Measurements from ENCODE around the gene MBD5.

The MBD5 gene

DNA sequence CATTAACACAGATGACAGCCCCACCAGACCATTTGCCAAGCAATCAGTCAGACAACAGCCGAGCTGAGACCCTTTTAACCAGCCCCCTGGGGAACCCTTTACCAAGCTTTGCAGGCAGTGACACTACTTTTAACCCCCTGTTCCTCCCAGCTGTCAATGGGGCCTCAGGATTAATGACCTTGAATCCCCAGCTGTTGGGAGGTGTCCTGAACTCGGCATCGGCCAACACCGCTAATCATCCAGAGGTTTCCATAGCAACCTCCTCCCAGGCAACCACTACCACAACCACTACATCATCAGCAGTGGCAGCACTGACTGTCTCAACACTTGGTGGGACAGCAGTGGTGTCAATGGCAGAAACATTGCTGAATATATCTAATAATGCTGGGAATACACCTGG is 462.8 kb downstream of the MBD5 start:
- Mint-ChIP-seq H3K4me3 (no peak overlapping the region), H3K36me3 (ENCODE audit: insufficient read depth) (peaks cover 7% of the 10 kb centered on the region), H3K9me3 (no peaks in the 10 kb centered on the region), H3K27me3 (no peaks in the 10 kb centered on the region), H3K4me1 (no peaks in the 10 kb centered on the region), H3K27ac (ENCODE audit: low read depth) (no peak overlapping the region)
- DNase-seq (ENCODE audit: low spot score in 2 of 2), result no peak
- ATAC-seq (replicated peaks; ENCODE audit: extremely low read depth, poor library complexity, severe bottlenecking), result no peak

DNA sequence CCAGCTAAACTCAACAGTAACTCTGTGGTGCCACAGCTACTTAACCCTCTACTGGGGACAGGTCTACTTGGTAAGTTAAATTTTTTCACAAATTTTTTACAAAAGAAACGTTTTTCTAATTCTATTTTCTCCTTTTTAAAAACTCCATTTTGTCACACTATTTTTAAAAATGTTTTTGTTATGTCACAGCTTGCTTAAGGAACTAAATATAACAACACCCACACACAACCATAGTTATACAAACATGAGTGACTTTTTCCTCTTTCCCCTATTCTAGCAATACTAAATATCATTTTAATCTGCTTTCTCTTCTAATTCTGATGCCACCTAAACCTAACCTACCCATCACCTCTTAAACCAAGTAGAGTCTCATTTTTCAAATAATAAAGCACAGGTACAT is 463.2 kb downstream of the MBD5 start:
- DNase-seq (ENCODE audit: low spot score in 2 of 2) (no peak), ATAC-seq (replicated peaks; ENCODE audit: extremely low read depth, poor library complexity, severe bottlenecking) (no peak)
- H3K4me3 Mint-ChIP-seq, result no peak overlapping the region
- H3K27ac Mint-ChIP-seq (ENCODE audit: low read depth), result no peak overlapping the region
- no peaks in the 10 kb centered on the region for H3K9me3 Mint-ChIP-seq
- peaks cover 7% of the 10 kb centered on the region for H3K36me3 Mint-ChIP-seq (ENCODE audit: insufficient read depth)
- no peaks in the 10 kb centered on the region for H3K4me1 Mint-ChIP-seq
- H3K27me3 Mint-ChIP-seq, result no peaks in the 10 kb centered on the region

DNA sequence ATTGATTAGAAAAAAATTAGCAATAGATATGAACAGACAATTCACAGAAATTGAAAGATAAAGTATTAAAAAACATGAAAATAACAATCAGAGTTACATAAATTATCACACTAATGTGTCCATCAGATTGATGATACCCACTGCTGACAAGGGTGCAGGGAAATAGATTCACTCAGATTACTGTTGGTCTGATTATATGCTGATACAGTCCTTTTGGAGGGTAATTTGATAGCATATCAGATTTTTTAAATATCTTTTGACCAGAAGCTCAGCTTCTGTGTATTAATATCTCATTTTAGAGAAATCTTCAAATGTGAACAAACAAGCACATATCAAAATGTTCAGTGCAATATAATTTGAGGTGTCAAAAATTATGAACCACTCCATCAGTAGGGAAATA is 465.8 kb downstream of the MBD5 start:
- Mint-ChIP-seq H3K27ac (ENCODE audit: low read depth) (no peak overlapping the region), H3K27me3 (no peaks in the 10 kb centered on the region), H3K4me1 (no peaks in the 10 kb centered on the region), H3K4me3 (no peak overlapping the region), H3K36me3 (ENCODE audit: insufficient read depth) (peaks cover 11% of the 10 kb centered on the region), H3K9me3 (no peaks in the 10 kb centered on the region)
- ATAC-seq (replicated peaks; ENCODE audit: extremely low read depth, poor library complexity, severe bottlenecking) (no peak), DNase-seq (ENCODE audit: low spot score in 2 of 2) (no peak)

DNA sequence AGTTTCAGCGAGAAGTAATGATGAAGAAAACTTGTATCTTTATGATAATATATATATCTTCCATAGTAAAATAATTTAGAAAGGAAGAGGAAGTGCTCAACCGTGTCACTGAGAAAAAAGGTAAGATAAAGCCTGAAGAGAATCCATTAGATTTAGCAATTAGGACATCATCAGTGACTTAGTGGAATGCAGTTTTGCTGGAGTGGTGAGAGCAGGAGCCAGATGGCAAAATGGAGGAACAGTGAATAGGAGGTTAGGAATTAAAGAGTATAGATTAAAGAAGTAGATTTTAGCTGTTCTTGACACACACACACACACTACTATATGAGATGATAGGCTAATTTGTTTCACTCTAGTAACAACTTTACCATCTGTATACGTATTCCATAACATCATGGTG is 466.5 kb downstream of the MBD5 start:
- Mint-ChIP-seq H3K27ac (ENCODE audit: low read depth) (no peak overlapping the region), H3K4me3 (no peak overlapping the region), H3K27me3 (no peaks in the 10 kb centered on the region), H3K9me3 (no peaks in the 10 kb centered on the region), H3K36me3 (ENCODE audit: insufficient read depth) (peaks cover 11% of the 10 kb centered on the region), H3K4me1 (no peaks in the 10 kb centered on the region)
- no peak for DNase-seq (ENCODE audit: low spot score in 2 of 2)
- no peak for ATAC-seq (replicated peaks; ENCODE audit: extremely low read depth, poor library complexity, severe bottlenecking)

DNA sequence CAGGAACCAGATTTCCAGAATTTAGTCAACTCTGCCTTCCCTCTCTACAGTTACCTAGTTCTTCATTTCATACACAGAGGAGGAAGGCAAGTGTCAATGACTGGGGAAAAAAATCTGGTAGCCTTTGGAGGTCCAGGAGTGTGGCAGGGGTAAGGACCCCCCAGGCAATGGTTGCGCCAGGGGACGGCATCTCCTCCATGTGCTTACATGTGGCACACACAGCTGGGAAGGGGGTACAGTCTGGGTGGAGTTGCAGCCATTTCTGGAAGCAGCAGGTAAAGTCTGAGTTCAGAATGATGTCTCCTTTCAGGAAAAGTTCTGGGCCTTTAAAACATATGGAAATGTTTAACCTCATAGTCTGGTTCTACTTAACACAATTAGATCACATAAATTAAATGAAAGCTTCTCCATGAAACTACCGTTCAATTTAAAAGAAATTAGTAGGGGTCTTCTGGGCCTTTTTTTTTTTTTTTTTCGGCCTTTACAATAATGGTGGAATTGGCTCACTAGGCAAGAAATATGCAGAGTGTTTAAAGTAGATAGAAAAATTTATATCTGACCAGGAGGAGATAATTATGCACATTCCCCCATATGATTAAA is 470.0 kb downstream of the MBD5 start:
- H3K27me3 Mint-ChIP-seq, result no peaks in the 10 kb centered on the region
- H3K4me1 Mint-ChIP-seq, result no peaks in the 10 kb centered on the region
- no peaks in the 10 kb centered on the region for H3K9me3 Mint-ChIP-seq
- no peak for DNase-seq (ENCODE audit: low spot score in 2 of 2)
- no peak overlapping the region for H3K4me3 Mint-ChIP-seq
- no peak for ATAC-seq (replicated peaks; ENCODE audit: extremely low read depth, poor library complexity, severe bottlenecking)
- peaks cover 10% of the 10 kb centered on the region for H3K36me3 Mint-ChIP-seq (ENCODE audit: insufficient read depth)
- no peak overlapping the region for H3K27ac Mint-ChIP-seq (ENCODE audit: low read depth)

DNA sequence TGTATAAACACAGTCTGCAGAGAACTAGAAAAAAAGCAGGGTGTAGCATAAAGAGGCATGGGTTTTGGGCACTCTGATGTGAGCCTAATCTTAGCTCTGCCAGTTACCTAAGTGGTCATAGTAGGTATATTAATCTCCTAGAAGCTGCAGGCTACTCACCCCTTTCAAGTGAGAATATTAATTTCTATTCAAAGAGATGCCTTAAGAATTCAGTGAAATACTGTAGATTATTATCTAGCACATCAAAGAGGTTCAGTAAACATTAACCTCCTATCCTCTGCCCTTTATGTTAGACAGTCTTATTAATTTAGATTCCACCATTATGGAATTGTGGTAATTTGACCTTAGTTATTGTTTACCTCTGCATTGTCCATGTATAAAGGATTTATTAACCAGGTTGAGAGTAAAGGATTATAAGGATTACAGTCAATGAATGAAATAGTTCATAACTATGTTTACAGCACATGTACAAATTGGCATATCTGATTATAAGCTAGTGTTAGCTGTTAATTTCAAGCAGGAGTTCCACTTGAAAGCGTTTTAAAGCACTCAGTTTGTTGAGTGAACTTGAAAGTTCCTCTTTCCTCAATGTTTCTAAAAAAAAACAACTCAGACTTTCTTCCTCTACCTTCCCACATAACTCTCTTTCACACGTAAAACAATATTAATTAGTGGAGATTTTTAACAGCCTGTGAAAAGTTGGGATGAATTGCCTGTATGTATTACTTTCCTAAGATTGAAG is 473.1 kb downstream of the MBD5 start:
- Mint-ChIP-seq H3K27me3 (no peaks in the 10 kb centered on the region), H3K4me1 (no peaks in the 10 kb centered on the region), H3K4me3 (no peak overlapping the region), H3K36me3 (ENCODE audit: insufficient read depth) (peaks cover 5% of the 10 kb centered on the region), H3K27ac (ENCODE audit: low read depth) (no peak overlapping the region), H3K9me3 (no peaks in the 10 kb centered on the region)
- ATAC-seq (replicated peaks; ENCODE audit: extremely low read depth, poor library complexity, severe bottlenecking) (no peak), DNase-seq (ENCODE audit: low spot score in 2 of 2) (no peak)

DNA sequence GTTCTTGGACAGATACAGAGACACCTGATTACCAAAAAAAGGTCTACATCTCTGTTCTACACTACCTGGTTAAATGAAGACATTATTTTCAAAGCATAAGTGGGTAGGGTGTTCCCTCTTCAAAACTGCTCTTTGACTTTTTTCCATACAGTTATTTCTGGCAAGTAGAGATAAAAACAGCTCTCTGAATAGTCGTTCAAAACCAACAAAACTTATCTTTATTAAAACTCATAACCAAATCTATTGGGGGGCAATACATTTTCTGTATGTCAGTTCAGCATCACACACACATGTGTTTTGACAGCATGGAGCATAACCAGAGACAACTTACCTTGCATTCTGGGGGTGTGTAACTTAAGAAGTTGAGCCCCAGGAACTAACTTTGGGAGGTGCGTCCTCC is 474.7 kb downstream of the MBD5 start:
- Mint-ChIP-seq H3K4me3 (no peak overlapping the region), H3K9me3 (no peaks in the 10 kb centered on the region), H3K4me1 (no peaks in the 10 kb centered on the region), H3K36me3 (ENCODE audit: insufficient read depth) (peaks cover 1% of the 10 kb centered on the region), H3K27me3 (no peaks in the 10 kb centered on the region), H3K27ac (ENCODE audit: low read depth) (no peak overlapping the region)
- DNase-seq (ENCODE audit: low spot score in 2 of 2) (no peak), ATAC-seq (replicated peaks; ENCODE audit: extremely low read depth, poor library complexity, severe bottlenecking) (no peak)

DNA sequence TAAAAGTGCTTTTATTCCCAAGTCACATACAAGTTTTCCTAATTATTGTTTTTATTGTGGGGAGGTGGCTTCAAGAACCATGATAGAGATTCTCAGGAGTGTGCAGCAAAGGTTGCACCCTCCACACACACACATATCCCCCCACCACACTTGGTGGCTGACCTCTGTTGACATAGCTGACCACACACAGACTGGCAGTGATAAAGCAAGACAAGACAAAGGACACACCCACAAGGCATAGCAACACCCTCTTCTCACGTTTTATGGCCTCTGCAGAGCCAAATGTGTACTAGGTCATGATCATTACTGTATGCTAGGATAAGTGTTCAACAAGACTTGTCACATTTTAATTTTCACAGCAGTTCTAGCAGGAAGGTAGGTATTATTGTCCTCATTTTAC is 480.7 kb downstream of the MBD5 start:
- Mint-ChIP-seq H3K4me3 (no peak overlapping the region), H3K4me1 (no peaks in the 10 kb centered on the region), H3K27me3 (no peaks in the 10 kb centered on the region), H3K27ac (ENCODE audit: low read depth) (no peak overlapping the region), H3K9me3 (no peaks in the 10 kb centered on the region), H3K36me3 (ENCODE audit: insufficient read depth) (no peaks in the 10 kb centered on the region)
- no peak for ATAC-seq (replicated peaks; ENCODE audit: extremely low read depth, poor library complexity, severe bottlenecking)
- DNase-seq (ENCODE audit: low spot score in 2 of 2), result no peak

DNA sequence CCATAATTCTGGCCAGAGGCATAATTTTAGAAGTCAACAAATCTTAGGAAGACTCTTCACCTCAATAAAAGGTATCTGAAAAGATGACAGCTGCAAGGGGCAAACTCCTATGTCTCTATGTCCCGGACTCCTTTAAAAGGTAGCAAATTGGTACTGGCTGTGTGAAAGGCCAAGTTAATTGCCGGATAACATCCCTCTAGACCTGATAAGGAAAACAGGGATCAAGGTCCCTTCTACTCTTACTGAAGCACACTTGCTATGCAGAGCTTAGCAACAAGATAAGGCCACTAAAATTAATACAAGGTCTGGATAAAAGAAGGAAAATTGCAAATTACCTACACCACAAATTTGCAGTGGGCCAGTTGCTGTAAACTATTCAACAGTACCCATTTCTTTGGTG is 482.6 kb downstream of the MBD5 start:
- H3K9me3 Mint-ChIP-seq, result no peaks in the 10 kb centered on the region
- no peak for ATAC-seq (replicated peaks; ENCODE audit: extremely low read depth, poor library complexity, severe bottlenecking)
- no peak overlapping the region for H3K27ac Mint-ChIP-seq (ENCODE audit: low read depth)

DNA sequence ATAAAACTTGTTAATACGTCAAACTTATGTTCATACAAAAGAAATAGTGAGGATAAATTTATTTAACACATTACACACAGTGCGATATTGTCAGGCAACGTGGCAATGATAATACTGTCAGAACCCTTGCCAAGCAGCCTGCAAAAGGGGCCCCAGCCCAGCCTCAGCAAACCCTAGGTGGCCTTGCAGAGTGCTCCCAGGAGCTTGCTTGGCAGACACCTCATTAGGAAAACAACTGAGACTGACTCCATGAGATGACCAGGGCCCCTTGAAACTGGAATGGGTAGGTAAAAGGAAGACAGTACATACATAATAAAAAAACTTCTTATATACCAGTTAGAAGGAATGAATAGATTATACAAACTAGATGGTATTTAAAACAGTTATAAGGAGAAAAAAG is 487.1 kb downstream of the MBD5 start:
- ATAC-seq (replicated peaks; ENCODE audit: extremely low read depth, poor library complexity, severe bottlenecking) (no peak), DNase-seq (ENCODE audit: low spot score in 2 of 2) (no peak)
- no peak overlapping the region for H3K27ac Mint-ChIP-seq (ENCODE audit: low read depth)
- H3K9me3 Mint-ChIP-seq, result no peaks in the 10 kb centered on the region
- no peaks in the 10 kb centered on the region for H3K27me3 Mint-ChIP-seq
- H3K36me3 Mint-ChIP-seq (ENCODE audit: insufficient read depth), result peaks cover 5% of the 10 kb centered on the region
- H3K4me3 Mint-ChIP-seq, result no peak overlapping the region
- peaks cover 10% of the 10 kb centered on the region for H3K4me1 Mint-ChIP-seq

More for the DNA sequence above, 482.6 kb downstream of the MBD5 start:
- no peak for DNase-seq (ENCODE audit: low spot score in 2 of 2)
- Mint-ChIP-seq H3K4me1 (no peaks in the 10 kb centered on the region), H3K36me3 (ENCODE audit: insufficient read depth) (no peaks in the 10 kb centered on the region), H3K4me3 (no peak overlapping the region), H3K27me3 (no peaks in the 10 kb centered on the region)

DNA sequence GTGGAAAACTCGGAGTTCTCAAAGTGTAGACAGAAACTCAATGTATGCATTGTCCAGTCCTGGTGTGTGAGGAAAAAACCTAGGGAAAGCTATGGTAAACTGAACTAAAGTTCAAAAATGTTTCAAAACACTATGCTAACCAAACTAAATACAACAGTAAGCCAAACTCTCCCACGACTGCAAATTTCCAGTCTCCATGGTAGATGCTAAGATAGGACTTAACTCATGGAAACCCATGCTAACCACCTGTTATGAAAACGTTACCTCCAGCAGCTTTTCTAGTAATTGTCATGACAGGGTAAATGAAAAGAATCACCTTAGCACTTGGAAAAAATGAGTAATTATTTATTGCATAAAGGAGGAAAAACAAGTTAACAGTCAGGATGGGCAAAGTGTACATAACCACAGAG is 488.0 kb downstream of the MBD5 start:
- peak overlapping the region; percentile 72 for H3K27ac Mint-ChIP-seq (ENCODE audit: low read depth)
- DNase-seq (ENCODE audit: low spot score in 2 of 2), result no peak
- peak overlapping the region; percentile 71 for H3K4me3 Mint-ChIP-seq
- H3K27me3 Mint-ChIP-seq, result no peaks in the 10 kb centered on the region
- H3K36me3 Mint-ChIP-seq (ENCODE audit: insufficient read depth), result peaks cover 5% of the 10 kb centered on the region
- peaks cover 10% of the 10 kb centered on the region for H3K4me1 Mint-ChIP-seq
- ATAC-seq (replicated peaks; ENCODE audit: extremely low read depth, poor library complexity, severe bottlenecking), result no peak
- H3K9me3 Mint-ChIP-seq, result no peaks in the 10 kb centered on the region

DNA sequence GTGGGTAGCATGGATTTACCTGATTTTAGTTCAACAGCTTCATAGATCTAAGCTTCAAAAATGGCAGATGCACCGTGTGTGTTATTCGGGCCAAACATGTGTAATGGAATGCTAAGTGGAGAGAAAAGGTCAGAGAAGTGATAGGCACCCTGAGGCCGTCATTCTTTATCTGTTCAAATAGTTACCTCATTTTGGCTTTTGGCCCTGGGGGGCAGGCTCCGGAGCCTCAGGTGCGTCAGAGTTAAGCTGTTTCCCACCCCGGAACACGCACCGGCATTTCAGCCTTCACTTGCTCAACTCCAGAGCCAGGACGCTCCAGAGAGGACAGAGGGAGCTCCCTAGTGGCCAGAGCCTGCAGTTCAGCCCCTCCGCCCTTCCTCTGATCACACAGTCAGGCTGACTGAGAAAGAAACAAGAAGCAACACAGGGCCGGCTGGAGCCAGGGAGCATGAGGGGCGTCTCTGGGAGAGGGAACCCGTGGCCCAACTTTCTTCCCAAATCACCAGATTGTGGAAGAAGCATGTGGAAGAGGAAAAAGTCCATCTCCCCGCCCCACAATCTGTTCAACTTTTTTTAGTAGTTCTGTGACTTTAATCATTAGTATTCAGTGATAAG is 488.5 kb downstream of the MBD5 start:
- Mint-ChIP-seq H3K27ac (ENCODE audit: low read depth) (peak overlapping the region; percentile 72), H3K4me3 (peak overlapping the region; percentile 71), H3K9me3 (no peaks in the 10 kb centered on the region), H3K36me3 (ENCODE audit: insufficient read depth) (peaks cover 5% of the 10 kb centered on the region), H3K4me1 (peaks cover 10% of the 10 kb centered on the region), H3K27me3 (no peaks in the 10 kb centered on the region)
- ATAC-seq (replicated peaks; ENCODE audit: extremely low read depth, poor library complexity, severe bottlenecking) (peak; percentile 99), DNase-seq (ENCODE audit: low spot score in 2 of 2) (peak; percentile 68 to 72)

DNA sequence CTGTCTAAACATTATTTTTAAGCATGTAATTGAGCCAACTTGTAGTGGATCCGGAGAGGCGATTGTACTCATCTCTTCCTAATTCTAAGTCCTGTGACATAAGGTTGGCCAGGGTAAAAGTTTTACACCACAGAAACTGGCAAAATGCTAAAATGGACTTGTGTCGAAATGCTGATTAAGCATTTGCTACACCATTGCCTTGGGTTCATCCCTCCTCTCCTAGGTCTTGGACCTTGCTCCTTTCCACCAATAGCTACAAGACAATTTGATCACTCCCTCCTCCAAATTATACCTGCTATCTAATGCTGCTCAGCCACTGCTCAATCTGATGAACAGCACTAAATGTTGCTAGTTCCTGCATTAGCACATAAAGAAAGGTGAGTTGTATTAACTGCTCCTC is 491.0 kb downstream of the MBD5 start:
- Mint-ChIP-seq H3K27me3 (no peaks in the 10 kb centered on the region), H3K36me3 (ENCODE audit: insufficient read depth) (peaks cover 5% of the 10 kb centered on the region), H3K9me3 (no peaks in the 10 kb centered on the region), H3K27ac (ENCODE audit: low read depth) (no peak overlapping the region), H3K4me3 (no peak overlapping the region), H3K4me1 (peaks cover 10% of the 10 kb centered on the region)
- DNase-seq (ENCODE audit: low spot score in 2 of 2) (no peak), ATAC-seq (replicated peaks; ENCODE audit: extremely low read depth, poor library complexity, severe bottlenecking) (no peak)

All from central memory CD8-positive, alpha-beta T cell (primary cell).